GM10248 (cell line): Measurements from ENCODE around the gene POSTN.

Experiments
- CTCF ChIA-PET: fragments of 300-600 bp; sonication (Branson Sonifier 250); formaldehyde crosslinking; extraction: SDS; loops from one replicate; lab custom pipeline; 2021; ENCODE audit warnings: antibody characterized with exemption; lab: Yijun Ruan, JAX
- POLR2A ChIA-PET: fragments of 350-650 bp; sonication (Branson Sonifier 250); formaldehyde crosslinking; extraction: SDS; loops from one replicate; lab custom pipeline; 2020; ENCODE audit warnings: antibody characterized with exemption; lab: Yijun Ruan, JAX
- DNase-seq: peaks from one replicate; pipeline ENCODE4 v3.0.0; 2012; ENCODE audit errors: extremely low spot score
- TF ChIP-seq, protein P1 (sequence below): IDR thresholded peaks from 2 replicates; pipeline ENCODE4 v1.5.1; 2012; ENCODE audit warnings: mild to moderate bottlenecking, low read depth; ENCODE audit errors: extremely low read depth, missing control alignments, control extremely low read depth

POSTN gene

GRCh38 chr13:37636701-37637100 is 38.1 kb upstream of the POSTN start:
- TF ChIP-seq, protein P1, sequence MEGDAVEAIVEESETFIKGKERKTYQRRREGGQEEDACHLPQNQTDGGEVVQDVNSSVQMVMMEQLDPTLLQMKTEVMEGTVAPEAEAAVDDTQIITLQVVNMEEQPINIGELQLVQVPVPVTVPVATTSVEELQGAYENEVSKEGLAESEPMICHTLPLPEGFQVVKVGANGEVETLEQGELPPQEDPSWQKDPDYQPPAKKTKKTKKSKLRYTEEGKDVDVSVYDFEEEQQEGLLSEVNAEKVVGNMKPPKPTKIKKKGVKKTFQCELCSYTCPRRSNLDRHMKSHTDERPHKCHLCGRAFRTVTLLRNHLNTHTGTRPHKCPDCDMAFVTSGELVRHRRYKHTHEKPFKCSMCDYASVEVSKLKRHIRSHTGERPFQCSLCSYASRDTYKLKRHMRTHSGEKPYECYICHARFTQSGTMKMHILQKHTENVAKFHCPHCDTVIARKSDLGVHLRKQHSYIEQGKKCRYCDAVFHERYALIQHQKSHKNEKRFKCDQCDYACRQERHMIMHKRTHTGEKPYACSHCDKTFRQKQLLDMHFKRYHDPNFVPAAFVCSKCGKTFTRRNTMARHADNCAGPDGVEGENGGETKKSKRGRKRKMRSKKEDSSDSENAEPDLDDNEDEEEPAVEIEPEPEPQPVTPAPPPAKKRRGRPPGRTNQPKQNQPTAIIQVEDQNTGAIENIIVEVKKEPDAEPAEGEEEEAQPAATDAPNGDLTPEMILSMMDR, result no peak
- ChIA-PET POLR2A (no interaction called here), CTCF (no interaction called here)
- no peak for DNase-seq

GRCh38 chr13:37632294-37632693 is 33.7 kb upstream of the POSTN start:
- ChIA-PET POLR2A (no interaction called here), CTCF (interaction anchor here (0.8 to 2.1 kb wide), 5 partner anchors 11 to 20 kb away, joined by 3 to 15 read pairs (median 5); no protein-coding TSS in a partner anchor)
- TF ChIP-seq, protein P1, result no peak
- no peak for DNase-seq

- no peak for DNase-seq
- POLR2A ChIA-PET, result no interaction called here
- TF ChIP-seq, protein P1, result no peak
These were observed 28.9 kb upstream of the POSTN start for GRCh38 chr13:37627428-37627827.

DNA sequence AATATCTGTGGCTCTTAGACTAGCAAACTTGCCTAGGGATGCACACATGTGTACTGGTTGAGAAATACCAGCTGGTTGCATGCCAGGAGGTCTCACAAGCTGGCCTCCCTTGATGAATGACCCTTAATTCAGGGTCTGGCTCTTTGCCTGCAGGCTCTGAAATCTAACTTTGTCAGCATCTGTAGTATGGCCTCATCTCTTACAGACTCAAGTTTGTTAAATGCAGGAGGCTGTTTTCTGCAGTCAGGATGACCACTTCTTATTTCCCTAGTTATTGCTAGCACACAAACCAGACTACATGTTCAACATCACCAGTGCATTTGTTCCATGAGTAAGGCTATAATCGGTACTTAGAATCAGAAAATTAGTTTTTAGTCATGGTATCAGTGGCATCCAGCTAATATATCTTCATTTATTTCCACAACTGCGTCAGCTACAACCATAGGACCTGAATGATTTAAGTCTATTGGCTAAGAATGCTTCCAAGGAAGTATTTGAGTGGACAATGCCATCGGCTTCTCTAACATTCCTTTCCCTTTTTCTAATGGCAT is 23.3 kb upstream of the POSTN start:
- CTCF ChIA-PET, result interaction anchor here (2.4 kb wide), 1 partner anchor 10 kb away, joined by 15 read pairs; no protein-coding TSS in a partner anchor
- TF ChIP-seq, protein P1, result no peak
- POLR2A ChIA-PET, result no interaction called here
- no peak for DNase-seq

More at GRCh38 chr13:37627428-37627827, 28.9 kb upstream of the POSTN start:
- CTCF ChIA-PET, result interaction anchor here (2.7 kb wide), 1 partner anchor 9 kb away, joined by 9 read pairs; no protein-coding TSS in a partner anchor

DNA sequence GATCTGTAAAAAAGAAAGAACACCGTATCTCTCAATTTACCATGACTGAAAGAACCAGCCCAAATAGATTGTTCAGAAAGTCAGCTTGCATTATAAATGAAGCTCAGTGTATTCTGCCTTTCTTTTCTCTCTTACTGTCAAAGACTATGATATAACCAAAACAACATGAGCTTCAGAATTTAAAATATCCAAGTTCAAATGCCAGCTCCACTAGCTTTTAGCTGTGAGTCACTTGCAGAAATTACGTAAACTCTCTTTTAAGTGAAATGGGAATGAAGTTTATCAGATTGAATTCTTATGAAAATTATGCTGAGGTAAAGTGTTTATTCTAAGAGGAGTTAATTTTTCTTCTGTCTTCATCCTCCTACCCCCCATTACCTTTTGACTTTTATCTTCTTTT is 20.0 kb upstream of the POSTN start:
- POLR2A ChIA-PET, result no interaction called here
- TF ChIP-seq, protein P1, result no peak
- DNase-seq, result no peak
- CTCF ChIA-PET, result interaction anchor here (1.4 to 2.2 kb wide), 2 partner anchors 9 to 14 kb away, joined by 4 to 9 read pairs; no protein-coding TSS in a partner anchor

GRCh38 chr13:37617173-37617572 is 18.6 kb upstream of the POSTN start:
- no peak for DNase-seq

More at GRCh38 chr13:37617173-37617572, 18.6 kb upstream of the POSTN start:
- ChIA-PET CTCF (interaction anchor here (1.4 kb wide), 1 partner anchor 15 kb away, joined by 4 read pairs; no protein-coding TSS in a partner anchor), POLR2A (no interaction called here)
- TF ChIP-seq, protein P1, result no peak
